GM19395 (cell line): ENCODE results near the gene NCOR2.

Experiments
- ATAC-seq: cut with Tn5 transposase; IDR thresholded peaks from one replicate; pipeline ENCODE4 v1.9.1; 2021; ENCODE audit warnings: mild to moderate bottlenecking, moderate library complexity; ENCODE audit not compliant: unreplicated experiment

The NCOR2 gene

GRCh38 chr12:124566997-124567672 is at the start of gene NCOR2:
NCOR2 (minus strand) TSS chr12:124567612; CDS start chr12:124495251, 72,361 bp downstream.
- peak; percentile 21 for ATAC-seq

- ATAC-seq, result no peak
Observed at GRCh38 chr12:124616394-124617221, 49.2 kb upstream of the NCOR2 start.

- no peak for ATAC-seq
Observed at GRCh38 chr12:124614512-124615292, 47.3 kb upstream of the NCOR2 start.

- no peak for ATAC-seq
Observed at GRCh38 chr12:124613151-124613585, 45.8 kb upstream of the NCOR2 start.

- ATAC-seq, result no peak
Observed at GRCh38 chr12:124612410-124612680, 44.9 kb upstream of the NCOR2 start.

GRCh38 chr12:124611559-124612409 is 44.4 kb upstream of the NCOR2 start:
- ATAC-seq, result no peak

GRCh38 chr12:124610629-124611558 is 43.5 kb upstream of the NCOR2 start:
- ATAC-seq, result no peak

GRCh38 chr12:124610021-124610612 is 42.7 kb upstream of the NCOR2 start:
- ATAC-seq, result no peak

- ATAC-seq, result peak; percentile 68
Observed at GRCh38 chr12:124609041-124609989, 41.9 kb upstream of the NCOR2 start.

- ATAC-seq, result peak; percentile 31
Observed at GRCh38 chr12:124608450-124608870, 41.0 kb upstream of the NCOR2 start.

- ATAC-seq, result no peak
Observed at GRCh38 chr12:124607681-124608425, 40.4 kb upstream of the NCOR2 start.

GRCh38 chr12:124605883-124606774 is 38.7 kb upstream of the NCOR2 start:
- ATAC-seq, result no peak

- no peak for ATAC-seq
Observed at GRCh38 chr12:124605150-124605882, 37.9 kb upstream of the NCOR2 start.

GRCh38 chr12:124604264-124604680 is 36.9 kb upstream of the NCOR2 start:
- no peak for ATAC-seq

GRCh38 chr12:124603831-124604251 is 36.4 kb upstream of the NCOR2 start:
- no peak for ATAC-seq

GRCh38 chr12:124603100-124603541 is 35.7 kb upstream of the NCOR2 start:
- no peak for ATAC-seq
